HEK293 (cell line): Measurements from ENCODE around the gene ANKRD39.

Experiments used
- CTCF ChIA-PET: fragments of 350-600 bp; formaldehyde crosslinking; extraction: SDS; loops from one replicate; lab custom pipeline; 2021; ENCODE audit warnings: antibody characterized with exemption; lab: Yijun Ruan, JAX
- POLR2A ChIA-PET: fragments of 300-600 bp; formaldehyde crosslinking; extraction: SDS; loops from one replicate; lab custom pipeline; 2020; ENCODE audit warnings: antibody characterized with exemption, inconsistent platforms; lab: Yijun Ruan, JAX
- H3K27ac ChIP-seq: fragments of 200-500 bp; sonication (Bioruptor generic); 2 replicates; pipeline ENCODE4 v1.5.1; 2014; ENCODE audit warnings: low read depth, low read length, control low read depth, inconsistent platforms; ENCODE audit errors: extremely low read depth
- H3K36me3 ChIP-seq, 2 experiments: fragments of 200-500 bp in 1 of 2; sonication (Bioruptor generic) in 1 of 2; 1 replicate in 1 of 2; 2 replicates in 1 of 2; pipeline ENCODE4 v1.5.1; 2014 to 2017; ENCODE audit warnings: inconsistent platforms in 2 of 2, low read length in 2 of 2; ENCODE audit not compliant: control insufficient read depth in 2 of 2, insufficient read depth in 1 of 2
- H3K4me1 ChIP-seq: fragments of 200-500 bp; sonication (Bioruptor generic); 2 replicates; pipeline ENCODE4 v1.5.1; 2014; ENCODE audit warnings: mild to moderate bottlenecking, low read length, inconsistent platforms; ENCODE audit not compliant: control insufficient read depth, insufficient read depth
- H3K4me3 ChIP-seq: 2 replicates; pipeline ENCODE4 v1.5.1; 2011; ENCODE audit warnings: low read depth, mild to moderate bottlenecking, control low read depth, low read length, moderate library complexity
- H3K9me3 ChIP-seq: fragments of 200-500 bp; sonication (Bioruptor generic); 2 replicates; pipeline ENCODE4 v1.5.1; 2014; ENCODE audit warnings: low read depth, low read length, inconsistent platforms; ENCODE audit not compliant: control insufficient read depth, insufficient read depth
- GLIS1 ChIP-seq: fragments of 450-650 bp; formaldehyde crosslinking; IDR thresholded peaks from 2 replicates; pipeline ENCODE4 v1.5.1; 2016; ENCODE audit warnings: missing biosample characterization, missing genetic modification characterization
- GLIS2 ChIP-seq: fragments of 450-650 bp; formaldehyde crosslinking; IDR thresholded peaks from 2 replicates; pipeline ENCODE4 v1.5.1; 2016; ENCODE audit warnings: missing biosample characterization, missing genetic modification characterization
- KLF9 ChIP-seq: fragments of 450-650 bp; formaldehyde crosslinking; IDR thresholded peaks from 2 replicates; pipeline ENCODE4 v1.5.1; 2016; ENCODE audit warnings: missing biosample characterization, missing genetic modification characterization, low read depth
- PRDM1 ChIP-seq: fragments of 450-650 bp; formaldehyde crosslinking; IDR thresholded peaks from 2 replicates; pipeline ENCODE4; 2016; ENCODE audit warnings: missing biosample characterization, missing genetic modification characterization
- ZIC2 ChIP-seq: fragments of 450-650 bp; formaldehyde crosslinking; IDR thresholded peaks from 2 replicates; pipeline ENCODE4 v1.5.1; 2016; ENCODE audit warnings: missing biosample characterization, missing genetic modification characterization
- ZNF335 ChIP-seq: fragments of 450-650 bp; formaldehyde crosslinking; conservative IDR thresholded peaks from 2 replicates; pipeline ENCODE4 v1.5.1; 2016; ENCODE audit warnings: missing biosample characterization, missing genetic modification characterization
- ZNF350 ChIP-seq: fragments of 450-650 bp; formaldehyde crosslinking; IDR thresholded peaks from 2 replicates; pipeline ENCODE4 v1.5.0; 2017; ENCODE audit warnings: missing biosample characterization, mild to moderate bottlenecking, missing genetic modification characterization
- ZNF366 ChIP-seq: fragments of 450-650 bp; formaldehyde crosslinking; conservative IDR thresholded peaks from 2 replicates; pipeline ENCODE4 v1.5.1; 2016; ENCODE audit warnings: missing biosample characterization, missing genetic modification characterization
- ZNF600 ChIP-seq: fragments of 450-650 bp; formaldehyde crosslinking; IDR thresholded peaks from 2 replicates; pipeline ENCODE4 v1.5.1; 2016; ENCODE audit warnings: missing biosample characterization, missing genetic modification characterization
- ZNF777 ChIP-seq: fragments of 450-650 bp; formaldehyde crosslinking; IDR thresholded peaks from 2 replicates; pipeline ENCODE4 v1.5.1; 2017; ENCODE audit warnings: missing biosample characterization, missing genetic modification characterization, borderline replicate concordance
- ZSCAN23 ChIP-seq: fragments of 450-650 bp; formaldehyde crosslinking; IDR thresholded peaks from 2 replicates; pipeline ENCODE4 v1.5.1; 2016; ENCODE audit warnings: missing biosample characterization, missing genetic modification characterization
- TF ChIP-seq, protein P1 (sequence below): fragments of 450-650 bp; formaldehyde crosslinking; IDR thresholded peaks from 2 replicates; pipeline ENCODE4 v1.5.1; 2016; ENCODE audit warnings: missing biosample characterization, missing genetic modification characterization
- TF ChIP-seq, protein P2 (sequence below): fragments of 450-650 bp; formaldehyde crosslinking; optimal IDR thresholded peaks from 2 replicates; pipeline ENCODE3; 2016; ENCODE audit warnings: missing biosample characterization, mild to moderate bottlenecking, missing genetic modification characterization
- TF ChIP-seq, protein P3 (sequence below): fragments of 450-650 bp; formaldehyde crosslinking; IDR thresholded peaks from 2 replicates; pipeline ENCODE4 v1.5.1; 2016; ENCODE audit warnings: missing biosample characterization, missing genetic modification characterization, low read depth
- TF ChIP-seq, protein P4 (sequence below): fragments of 450-650 bp; formaldehyde crosslinking; IDR thresholded peaks from 2 replicates; pipeline ENCODE4 v1.5.1; 2016; ENCODE audit warnings: missing biosample characterization, missing genetic modification characterization

The ANKRD39 gene

DNA sequence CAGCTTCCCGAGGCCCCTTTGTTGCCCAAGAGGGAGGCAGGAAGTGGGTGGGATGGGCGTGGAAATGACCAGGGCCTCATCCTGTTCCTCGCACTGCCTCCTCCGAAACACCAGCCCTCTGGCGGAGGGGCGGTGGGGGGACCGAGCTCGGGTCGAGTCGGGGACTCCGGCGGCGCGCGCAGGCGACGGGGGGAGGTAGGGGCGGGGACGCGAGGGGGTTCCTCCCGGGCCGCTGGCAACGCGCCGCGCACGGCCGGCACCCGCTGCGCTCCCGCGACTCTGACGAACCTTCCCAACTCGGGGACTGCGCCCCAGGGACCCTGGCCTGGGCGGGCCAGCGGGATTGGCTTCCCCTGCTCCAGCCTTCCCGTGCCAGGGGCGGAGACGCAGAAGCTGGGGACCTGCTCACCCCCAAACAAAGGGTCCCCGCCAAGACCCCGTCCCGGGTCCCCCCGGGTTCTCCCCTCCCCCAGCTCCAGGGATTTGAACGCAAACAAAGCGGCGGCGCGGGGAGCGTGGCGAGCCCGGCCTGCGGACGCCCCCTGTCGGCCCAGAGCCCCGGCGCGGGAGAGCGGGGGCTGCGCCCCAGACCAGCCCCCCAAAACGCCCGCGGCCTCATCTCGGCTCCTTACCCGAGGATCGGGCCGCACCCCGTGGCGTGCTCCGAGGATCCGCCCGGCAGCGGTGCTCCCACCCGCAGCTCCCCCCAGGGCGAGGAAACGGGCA lies 10.9 kb upstream of the ANKRD39 start (continued):
- TF ChIP-seq, protein P1, sequence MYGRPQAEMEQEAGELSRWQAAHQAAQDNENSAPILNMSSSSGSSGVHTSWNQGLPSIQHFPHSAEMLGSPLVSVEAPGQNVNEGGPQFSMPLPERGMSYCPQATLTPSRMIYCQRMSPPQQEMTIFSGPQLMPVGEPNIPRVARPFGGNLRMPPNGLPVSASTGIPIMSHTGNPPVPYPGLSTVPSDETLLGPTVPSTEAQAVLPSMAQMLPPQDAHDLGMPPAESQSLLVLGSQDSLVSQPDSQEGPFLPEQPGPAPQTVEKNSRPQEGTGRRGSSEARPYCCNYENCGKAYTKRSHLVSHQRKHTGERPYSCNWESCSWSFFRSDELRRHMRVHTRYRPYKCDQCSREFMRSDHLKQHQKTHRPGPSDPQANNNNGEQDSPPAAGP (tag by site-specific recombination) = peak; percentile 36; the same call in 1 of the 2 replicates
- TF ChIP-seq ZSCAN23 (tag by site-specific recombination) (no peak), KLF9 (tag by site-specific recombination) (peak; percentile 31), ZNF335 (peak; percentile 52), ZNF777 (tag by site-specific recombination) (no peak), ZNF366 (tag by site-specific recombination) (no peak), GLIS2 (tag by site-specific recombination) (peak; percentile 42)
- TF ChIP-seq, protein P2, sequence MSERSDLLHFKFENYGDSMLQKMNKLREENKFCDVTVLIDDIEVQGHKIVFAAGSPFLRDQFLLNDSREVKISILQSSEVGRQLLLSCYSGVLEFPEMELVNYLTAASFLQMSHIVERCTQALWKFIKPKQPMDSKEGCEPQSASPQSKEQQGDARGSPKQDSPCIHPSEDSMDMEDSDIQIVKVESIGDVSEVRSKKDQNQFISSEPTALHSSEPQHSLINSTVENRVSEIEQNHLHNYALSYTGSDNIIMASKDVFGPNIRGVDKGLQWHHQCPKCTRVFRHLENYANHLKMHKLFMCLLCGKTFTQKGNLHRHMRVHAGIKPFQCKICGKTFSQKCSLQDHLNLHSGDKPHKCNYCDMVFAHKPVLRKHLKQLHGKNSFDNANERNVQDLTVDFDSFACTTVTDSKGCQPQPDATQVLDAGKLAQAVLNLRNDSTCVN (tag by site-specific recombination) = peak; percentile 74

DNA sequence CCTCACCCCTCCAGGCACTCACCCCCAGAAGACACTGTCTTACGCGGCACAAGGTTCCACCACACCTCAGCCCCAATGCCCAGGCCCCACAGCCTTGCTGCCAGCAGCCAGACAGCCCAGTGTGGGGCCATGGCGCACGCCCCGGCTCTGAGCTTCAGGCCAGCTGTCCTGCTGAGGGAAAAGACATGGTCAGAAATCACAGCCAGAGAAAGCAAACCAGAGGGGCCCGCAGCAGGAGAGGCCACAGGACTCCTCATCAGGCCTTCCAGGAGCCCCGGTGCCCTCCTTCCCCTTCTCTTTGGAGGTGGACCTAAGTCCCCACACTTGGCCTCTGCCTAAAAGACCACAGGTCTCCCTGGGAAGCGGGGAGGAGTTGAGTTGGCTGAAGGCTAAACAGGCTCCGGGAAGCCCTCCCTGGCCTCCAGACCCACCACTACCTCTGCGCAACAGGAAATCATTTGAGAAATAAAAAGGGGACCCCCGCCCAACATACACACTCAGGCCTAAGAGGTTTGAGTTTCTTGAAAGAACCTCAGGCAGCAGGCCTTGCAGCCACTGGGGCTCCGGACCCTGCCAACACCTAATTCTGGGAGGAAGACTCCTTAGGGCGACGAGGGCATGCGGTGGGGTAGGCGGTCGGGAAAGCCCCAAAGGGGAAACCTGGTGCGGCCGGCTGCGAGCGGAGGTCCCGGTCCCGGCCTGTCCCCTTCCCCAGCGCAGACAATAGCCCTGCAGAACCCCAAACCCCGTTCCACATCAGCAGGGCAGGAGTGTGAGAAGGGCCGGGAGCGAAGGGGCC lies 10.1 kb upstream of the ANKRD39 start:
- H3K36me3 ChIP-seq = peaks cover 0 to 47% of the 10 kb centered on the region in 2 experiments; a peak in 1 of 3 replicates

DNA sequence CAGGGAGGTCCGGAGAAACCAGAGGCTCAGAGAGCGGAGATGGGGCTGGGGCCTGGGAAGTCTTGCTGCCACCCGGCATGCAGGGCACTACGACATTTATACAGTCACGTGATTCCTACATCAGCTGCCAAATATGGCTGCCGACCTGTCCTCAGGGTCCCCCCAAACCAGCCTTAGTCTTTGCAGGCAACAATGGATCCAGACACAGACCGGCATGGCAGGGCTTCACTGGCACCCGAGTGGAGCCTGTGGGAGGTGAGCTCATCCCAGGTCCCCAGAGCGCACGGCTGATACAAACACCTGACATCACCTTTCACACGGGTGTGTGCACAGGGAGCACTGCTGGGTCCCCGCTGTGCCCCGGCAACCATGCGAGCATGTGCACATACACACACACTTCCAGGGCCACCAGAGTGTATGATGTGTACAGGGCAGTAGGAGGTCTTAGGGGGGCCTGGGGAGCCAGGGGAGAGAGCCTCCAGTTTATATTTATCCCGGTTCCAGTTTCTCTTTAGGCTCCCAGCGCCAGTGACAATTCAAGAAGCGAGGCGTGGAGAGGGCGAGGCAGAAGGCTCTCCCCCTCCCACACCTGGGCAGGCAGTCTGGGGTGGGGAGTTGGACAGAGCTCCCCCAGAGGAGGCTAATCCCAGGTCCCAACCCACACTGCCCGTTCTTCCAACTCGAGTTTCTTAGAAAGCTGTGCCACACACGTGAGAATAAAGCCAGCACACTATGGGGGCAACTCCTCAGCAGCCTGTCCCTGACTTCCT lies 9.4 kb upstream of the ANKRD39 start:
- no peaks in the 10 kb centered on the region for H3K9me3 ChIP-seq
- peaks cover 3% of the 10 kb centered on the region; the same call in 1 of the 2 replicates for H3K4me1 ChIP-seq
- TF ChIP-seq, protein P3, sequence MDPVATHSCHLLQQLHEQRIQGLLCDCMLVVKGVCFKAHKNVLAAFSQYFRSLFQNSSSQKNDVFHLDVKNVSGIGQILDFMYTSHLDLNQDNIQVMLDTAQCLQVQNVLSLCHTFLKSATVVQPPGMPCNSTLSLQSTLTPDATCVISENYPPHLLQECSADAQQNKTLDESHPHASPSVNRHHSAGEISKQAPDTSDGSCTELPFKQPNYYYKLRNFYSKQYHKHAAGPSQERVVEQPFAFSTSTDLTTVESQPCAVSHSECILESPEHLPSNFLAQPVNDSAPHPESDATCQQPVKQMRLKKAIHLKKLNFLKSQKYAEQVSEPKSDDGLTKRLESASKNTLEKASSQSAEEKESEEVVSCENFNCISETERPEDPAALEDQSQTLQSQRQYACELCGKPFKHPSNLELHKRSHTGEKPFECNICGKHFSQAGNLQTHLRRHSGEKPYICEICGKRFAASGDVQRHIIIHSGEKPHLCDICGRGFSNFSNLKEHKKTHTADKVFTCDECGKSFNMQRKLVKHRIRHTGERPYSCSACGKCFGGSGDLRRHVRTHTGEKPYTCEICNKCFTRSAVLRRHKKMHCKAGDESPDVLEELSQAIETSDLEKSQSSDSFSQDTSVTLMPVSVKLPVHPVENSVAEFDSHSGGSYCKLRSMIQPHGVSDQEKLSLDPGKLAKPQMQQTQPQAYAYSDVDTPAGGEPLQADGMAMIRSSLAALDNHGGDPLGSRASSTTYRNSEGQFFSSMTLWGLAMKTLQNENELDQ (tag by site-specific recombination) = no peak
- peak; percentile 44; the same call in 1 of the 2 replicates for TF ChIP-seq GLIS1 (tag by site-specific recombination)
- peak; percentile 44 for TF ChIP-seq ZIC2 (tag by site-specific recombination)
- H3K27ac ChIP-seq = peak overlapping the region; percentile 93; the same call in 1 of the 2 replicates
- ChIA-PET CTCF (interaction anchor here (0.6 to 3.9 kb wide), 4 partner anchors 9 to 246 kb away, joined by 3 to 33 read pairs (median 11); partner anchors contain the start of genes ANKRD36 and ANKRD39), POLR2A (interaction anchor here (1.0 to 3.7 kb wide), 2 partner anchors 8 to 10 kb away, joined by 4 to 39 read pairs; partner anchors contain the start of gene ANKRD39)
- peaks cover 0 to 51% of the 10 kb centered on the region in 2 experiments; a peak in 1 of 3 replicates for H3K36me3 ChIP-seq
- H3K4me3 ChIP-seq = peak overlapping the region; percentile 87

More for the DNA sequence above, 10.1 kb upstream of the ANKRD39 start:
- H3K9me3 ChIP-seq = no peaks in the 10 kb centered on the region
- POLR2A ChIA-PET = interaction anchor here (0.6 to 3.7 kb wide), 10 partner anchors 8 to 768 kb away, joined by 3 to 39 read pairs (median 4); partner anchors contain the start of genes ANKRD39 and CNNM3
- peak overlapping the region; percentile 93 for H3K27ac ChIP-seq
- CTCF ChIA-PET = interaction anchor here (0.6 to 3.9 kb wide), 11 partner anchors 10 to 245 kb away, joined by 3 to 33 read pairs (median 3); partner anchors contain the start of genes ANKRD36 and ANKRD39
- H3K4me3 ChIP-seq = peak overlapping the region; percentile 87
- peaks cover 3% of the 10 kb centered on the region; the same call in 1 of the 2 replicates for H3K4me1 ChIP-seq
- no peak for TF ChIP-seq ZNF350
- no peak for TF ChIP-seq PRDM1
- TF ChIP-seq ZNF600 (tag by site-specific recombination) = 0 out of 2 replicates have a peak, but pooled peaks have one; percentile 16
- TF ChIP-seq ZIC2 (tag by site-specific recombination) = peak; percentile 86
- TF ChIP-seq, protein P4, sequence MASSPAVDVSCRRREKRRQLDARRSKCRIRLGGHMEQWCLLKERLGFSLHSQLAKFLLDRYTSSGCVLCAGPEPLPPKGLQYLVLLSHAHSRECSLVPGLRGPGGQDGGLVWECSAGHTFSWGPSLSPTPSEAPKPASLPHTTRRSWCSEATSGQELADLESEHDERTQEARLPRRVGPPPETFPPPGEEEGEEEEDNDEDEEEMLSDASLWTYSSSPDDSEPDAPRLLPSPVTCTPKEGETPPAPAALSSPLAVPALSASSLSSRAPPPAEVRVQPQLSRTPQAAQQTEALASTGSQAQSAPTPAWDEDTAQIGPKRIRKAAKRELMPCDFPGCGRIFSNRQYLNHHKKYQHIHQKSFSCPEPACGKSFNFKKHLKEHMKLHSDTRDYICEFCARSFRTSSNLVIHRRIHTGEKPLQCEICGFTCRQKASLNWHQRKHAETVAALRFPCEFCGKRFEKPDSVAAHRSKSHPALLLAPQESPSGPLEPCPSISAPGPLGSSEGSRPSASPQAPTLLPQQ (tag by site-specific recombination) = 0 out of 2 replicates have a peak, but pooled peaks have one; percentile 29
- 0 out of 2 replicates have a peak, but pooled peaks have one; percentile 7 for TF ChIP-seq GLIS2 (tag by site-specific recombination)
- TF ChIP-seq, all 188 proteins: peak for 4
